ENCODE results near the gene DDX23. TPM values are rescaled to one million over a fixed set of nuclear protein-coding genes. Genes with fewer than 3 reads are reported as not detected.

Gene DDX23
- total RNA-seq, 1 experiment from 2014 or later = 80.8 TPM

GRCh38 chr12:48882315-48882687 lies 30.3 kb upstream of the DDX23 start:
- Mint-ChIP-seq H3K4me1 (ENCODE audit: low read depth, unreplicated experiment) (peaks cover 33% of the 10 kb centered on the region), H3K9me3 (ENCODE audit: low read depth, unreplicated experiment) (no peaks in the 10 kb centered on the region), H3K36me3 (ENCODE audit: insufficient read depth, unreplicated experiment) (peaks cover 4% of the 10 kb centered on the region), H3K27me3 (ENCODE audit: unreplicated experiment) (peaks cover 7% of the 10 kb centered on the region), H3K4me3 (ENCODE audit: low read depth, unreplicated experiment) (peak overlapping the region; percentile 50), H3K27ac (ENCODE audit: unreplicated experiment) (peak overlapping the region; percentile 85)
- DNase-seq = peak; percentile 20
- intact Hi-C loops (cut with micrococcal nuclease; ENCODE audit: unreplicated experiment) = no loop called here
- TF ChIP-seq CTCF (IDR thresholded peaks at IDR 0.05; ENCODE audit: unreplicated experiment) = no peak
- CTCF ChIA-PET = interaction anchor here (0.8 to 1.9 kb wide), 3 partner anchors 14 to 29 kb away, joined by 3 to 10 read pairs (median 4); partner anchors contain the start of genes DDX23 and RND1
- BruUV-seq (replicated peaks) = no TSS peak

- TF ChIP-seq CTCF (IDR thresholded peaks at IDR 0.05; ENCODE audit: unreplicated experiment) = no peak
- Mint-ChIP-seq H3K27me3 (ENCODE audit: unreplicated experiment) (peaks cover 7% of the 10 kb centered on the region), H3K36me3 (ENCODE audit: insufficient read depth, unreplicated experiment) (peaks cover 4% of the 10 kb centered on the region), H3K9me3 (ENCODE audit: low read depth, unreplicated experiment) (no peaks in the 10 kb centered on the region), H3K4me3 (ENCODE audit: low read depth, unreplicated experiment) (peak overlapping the region; percentile 50), H3K4me1 (ENCODE audit: low read depth, unreplicated experiment) (peaks cover 33% of the 10 kb centered on the region), H3K27ac (ENCODE audit: unreplicated experiment) (peak overlapping the region; percentile 85)
- CTCF ChIA-PET = interaction anchor here (0.8 to 1.9 kb wide), 4 partner anchors 14 to 43 kb away, joined by 3 to 10 read pairs (median 4); partner anchors contain the start of genes DDX23, FKBP11 and RND1
- no peak for DNase-seq
- BruUV-seq (replicated peaks) = no TSS peak
- intact Hi-C loops (cut with micrococcal nuclease; ENCODE audit: unreplicated experiment) = no loop called here
Observed at GRCh38 chr12:48881686-48882314, 29.8 kb upstream of the DDX23 start.

- intact Hi-C loops (cut with micrococcal nuclease; ENCODE audit: unreplicated experiment) = no loop called here
- CTCF ChIA-PET = interaction anchor here (0.9 kb wide), 1 partner anchor 28 kb away, joined by 5 read pairs; the partner anchor contains the start of gene DDX23
- H3K9me3 Mint-ChIP-seq (ENCODE audit: low read depth, unreplicated experiment) = no peaks in the 10 kb centered on the region
- BruUV-seq (replicated peaks) = no TSS peak
- H3K36me3 Mint-ChIP-seq (ENCODE audit: insufficient read depth, unreplicated experiment) = no peaks in the 10 kb centered on the region
- no peak overlapping the region for H3K27ac Mint-ChIP-seq (ENCODE audit: unreplicated experiment)
- peaks cover 25% of the 10 kb centered on the region for H3K4me1 Mint-ChIP-seq (ENCODE audit: low read depth, unreplicated experiment)
- no peak for DNase-seq
- no peak for TF ChIP-seq CTCF (IDR thresholded peaks at IDR 0.05; ENCODE audit: unreplicated experiment)
- peaks cover 7% of the 10 kb centered on the region for H3K27me3 Mint-ChIP-seq (ENCODE audit: unreplicated experiment)
- no peak overlapping the region for H3K4me3 Mint-ChIP-seq (ENCODE audit: low read depth, unreplicated experiment)
Observed at GRCh38 chr12:48880647-48881046, 28.7 kb upstream of the DDX23 start.

GRCh38 chr12:48878548-48878947 lies 26.6 kb upstream of the DDX23 start:
- Mint-ChIP-seq H3K36me3 (ENCODE audit: insufficient read depth, unreplicated experiment) (no peaks in the 10 kb centered on the region), H3K4me3 (ENCODE audit: low read depth, unreplicated experiment) (no peak overlapping the region), H3K27me3 (ENCODE audit: unreplicated experiment) (peaks cover 7% of the 10 kb centered on the region), H3K9me3 (ENCODE audit: low read depth, unreplicated experiment) (no peaks in the 10 kb centered on the region), H3K4me1 (ENCODE audit: low read depth, unreplicated experiment) (peaks cover 21% of the 10 kb centered on the region), H3K27ac (ENCODE audit: unreplicated experiment) (no peak overlapping the region)
- CTCF ChIA-PET = no interaction called here
- no peak for TF ChIP-seq CTCF (IDR thresholded peaks at IDR 0.05; ENCODE audit: unreplicated experiment)
- BruUV-seq (replicated peaks) = no TSS peak
- DNase-seq = no peak
- intact Hi-C loops (cut with micrococcal nuclease; ENCODE audit: unreplicated experiment) = no loop called here
